KG1 (cell line): ENCODE measurements around the gene ALOX15B.
"Not testable (repeated sequence)": the region's sequence is repeated elsewhere in the genome, so short reads cannot be mapped to it uniquely, and the experiment has no call there.

Source experiments
- DNase-seq: peaks from one replicate; lab custom pipeline; 2025; lab: John Stamatoyannopoulos, UW

Gene ALOX15B

DNA sequence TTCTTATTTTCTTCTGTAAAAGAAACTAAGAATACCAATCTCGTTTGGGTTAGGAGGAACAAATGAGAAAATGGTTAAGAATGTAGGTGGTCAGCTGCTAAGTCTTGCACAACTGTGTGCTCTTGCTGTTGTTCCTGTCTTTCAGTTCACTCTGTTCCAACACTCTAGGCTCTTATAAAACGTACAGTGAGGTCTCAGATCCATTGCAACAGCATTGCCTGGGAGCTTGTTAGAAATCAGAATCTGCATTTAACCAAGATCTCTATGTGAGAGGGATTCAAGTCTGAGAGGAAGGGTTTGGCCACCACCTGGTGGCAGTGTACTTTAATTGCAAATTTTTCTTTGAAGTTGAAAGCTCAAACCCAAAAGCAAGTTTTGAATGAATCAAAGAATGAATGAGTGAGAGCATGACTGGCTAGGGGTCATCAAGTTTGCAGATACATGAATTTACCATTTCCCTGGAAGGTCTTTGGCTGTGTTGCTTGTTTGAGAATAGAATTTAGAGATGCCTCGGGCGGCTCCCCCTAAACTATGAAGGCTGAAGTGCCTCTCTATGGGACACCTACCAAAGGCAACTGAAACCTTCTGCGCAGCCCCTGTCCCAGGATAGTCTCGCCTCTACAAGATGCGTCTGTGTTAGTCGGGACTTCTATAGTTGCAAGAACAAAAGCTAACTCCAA is 2.5 kb downstream of the ALOX15B start:
- no peak for DNase-seq

DNA sequence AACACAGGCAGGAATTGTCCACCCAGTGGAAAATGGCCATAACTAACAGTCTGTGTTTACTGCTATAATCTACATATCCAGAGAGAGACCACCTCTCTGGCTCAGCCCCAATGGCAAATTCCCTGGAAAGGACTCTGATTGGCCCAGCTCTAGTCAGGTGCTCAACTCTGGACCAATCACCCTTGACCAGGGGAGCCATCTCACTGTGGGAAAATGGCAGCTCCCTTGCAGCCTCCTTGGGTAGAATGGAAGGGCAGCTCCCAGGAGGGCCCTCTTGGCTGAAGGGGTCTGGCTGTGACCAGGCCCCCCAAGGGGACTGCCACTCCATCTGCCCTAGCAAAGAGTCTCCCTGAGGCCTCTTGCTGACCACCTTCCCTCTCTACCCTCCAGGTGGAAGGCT is 3.1 kb downstream of the ALOX15B start:
- no peak for DNase-seq

DNA sequence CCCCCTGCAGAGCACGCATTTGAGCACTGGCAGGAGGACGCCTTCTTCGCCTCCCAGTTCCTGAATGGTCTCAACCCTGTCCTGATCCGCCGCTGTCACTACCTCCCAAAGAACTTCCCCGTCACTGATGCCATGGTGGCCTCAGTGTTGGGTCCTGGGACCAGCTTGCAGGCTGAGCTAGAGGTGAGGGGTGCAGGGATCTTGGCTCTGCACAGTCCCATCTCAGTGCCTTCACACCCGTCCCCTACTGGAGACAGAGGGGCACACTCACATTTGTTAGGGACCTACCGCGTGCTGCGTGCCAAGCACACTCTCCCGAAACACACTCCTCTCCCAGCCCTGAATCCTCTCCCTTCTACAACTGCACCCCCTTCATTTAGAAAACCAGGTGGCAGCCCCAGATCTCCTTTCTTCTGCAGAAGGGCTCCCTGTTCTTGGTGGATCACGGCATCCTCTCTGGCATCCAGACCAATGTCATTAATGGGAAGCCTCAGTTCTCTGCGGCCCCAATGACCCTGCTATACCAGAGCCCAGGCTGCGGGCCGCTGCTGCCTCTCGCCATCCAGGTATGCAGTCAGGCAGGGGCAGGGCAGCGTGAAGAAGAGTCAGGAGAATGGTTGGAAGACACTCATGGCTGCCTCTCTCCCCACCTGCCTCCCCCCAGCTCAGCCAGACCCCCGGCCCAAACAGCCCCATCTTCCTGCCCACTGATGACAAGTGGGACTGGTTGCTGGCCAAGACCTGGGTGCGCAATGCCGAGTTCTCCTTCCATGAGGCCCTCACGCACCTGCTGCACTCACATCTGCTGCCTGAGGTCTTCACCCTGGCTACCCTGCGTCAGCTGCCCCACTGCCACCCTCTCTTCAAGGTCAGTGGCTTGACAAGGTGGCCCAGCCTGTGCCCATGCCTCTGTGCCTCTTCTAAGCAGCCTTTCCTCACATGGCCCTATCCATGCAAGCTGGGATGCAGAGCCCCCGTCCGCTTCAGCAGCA is 6.3 kb downstream of the ALOX15B start:
- no peak for DNase-seq

DNA sequence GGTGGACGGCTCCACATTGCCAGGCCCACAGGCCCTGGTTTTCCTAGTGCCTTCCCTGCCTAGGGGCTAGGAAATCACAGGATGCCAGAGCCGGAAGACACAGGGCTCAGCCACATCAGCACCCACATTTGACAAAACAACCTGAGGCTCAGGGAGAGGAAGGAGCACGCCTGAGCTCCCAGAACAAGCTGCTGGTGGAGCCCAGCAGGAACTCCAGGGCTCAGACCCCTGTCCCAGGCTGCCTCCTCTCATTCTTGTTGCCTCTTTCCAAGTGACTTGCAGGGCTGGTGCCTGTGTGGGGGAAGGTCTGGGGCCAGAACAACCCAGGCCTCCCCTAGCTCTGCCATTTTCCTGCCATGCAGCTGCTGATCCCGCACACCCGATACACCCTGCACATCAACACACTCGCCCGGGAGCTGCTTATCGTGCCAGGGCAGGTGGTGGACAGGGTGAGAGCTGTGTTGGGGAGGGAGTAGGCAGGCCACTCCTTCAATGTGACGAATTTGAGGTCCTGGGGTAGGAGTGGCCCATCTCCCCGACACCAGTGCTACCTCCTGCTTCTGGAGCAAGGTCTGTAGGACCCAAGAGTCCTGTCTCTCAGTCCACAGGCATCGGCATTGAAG is 7.6 kb downstream of the ALOX15B start:
- no peak for DNase-seq

DNA sequence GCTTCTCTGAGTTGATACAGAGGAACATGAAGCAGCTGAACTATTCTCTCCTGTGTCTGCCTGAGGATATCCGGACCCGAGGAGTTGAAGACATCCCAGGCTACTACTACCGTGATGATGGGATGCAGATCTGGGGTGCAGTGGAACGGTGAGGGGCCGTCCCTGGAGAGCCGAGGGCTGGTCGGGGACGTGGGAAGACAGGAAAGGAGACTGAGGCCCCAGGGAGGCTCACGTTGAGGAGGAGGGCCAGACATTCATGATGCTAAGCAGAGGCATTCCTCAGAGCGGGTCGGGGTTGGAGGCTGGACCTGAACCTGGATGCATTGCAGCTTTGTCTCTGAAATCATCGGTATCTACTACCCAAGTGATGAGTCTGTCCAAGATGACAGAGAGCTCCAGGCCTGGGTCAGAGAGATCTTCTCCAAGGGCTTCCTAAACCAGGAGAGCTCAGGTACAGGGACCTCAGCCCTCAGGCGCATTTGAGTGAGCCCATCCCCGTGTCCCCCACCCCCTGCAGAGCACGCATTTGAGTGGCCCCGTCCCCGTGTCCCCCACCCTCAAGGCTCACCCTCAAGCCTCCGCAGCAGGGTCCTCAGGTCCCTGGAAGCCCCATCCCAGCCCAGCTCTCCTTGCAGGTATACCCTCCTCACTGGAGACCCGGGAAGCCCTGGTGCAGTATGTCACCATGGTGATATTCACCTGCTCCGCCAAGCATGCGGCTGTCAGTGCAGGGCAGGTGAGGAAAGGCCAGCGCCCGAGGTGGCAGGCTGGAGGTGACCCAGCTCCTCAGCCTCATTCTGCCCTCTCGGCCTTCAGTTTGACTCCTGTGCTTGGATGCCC is 8.3 kb downstream of the ALOX15B start:
- no peak for DNase-seq

DNA sequence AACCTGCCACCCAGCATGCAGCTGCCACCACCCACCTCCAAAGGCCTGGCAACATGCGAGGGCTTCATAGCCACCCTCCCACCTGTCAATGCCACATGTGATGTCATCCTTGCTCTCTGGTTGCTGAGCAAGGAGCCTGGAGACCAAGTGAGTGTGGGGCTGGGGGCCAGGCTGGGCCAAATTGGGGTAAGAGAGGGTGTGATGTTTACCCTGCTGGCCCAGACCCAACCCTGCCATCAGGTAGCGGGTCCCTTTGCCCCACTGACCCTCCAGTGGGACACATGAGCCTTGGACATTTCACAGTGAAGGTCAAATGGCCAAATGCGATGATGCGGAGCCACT is 8.9 kb downstream of the ALOX15B start:
- DNase-seq: no peak

DNA sequence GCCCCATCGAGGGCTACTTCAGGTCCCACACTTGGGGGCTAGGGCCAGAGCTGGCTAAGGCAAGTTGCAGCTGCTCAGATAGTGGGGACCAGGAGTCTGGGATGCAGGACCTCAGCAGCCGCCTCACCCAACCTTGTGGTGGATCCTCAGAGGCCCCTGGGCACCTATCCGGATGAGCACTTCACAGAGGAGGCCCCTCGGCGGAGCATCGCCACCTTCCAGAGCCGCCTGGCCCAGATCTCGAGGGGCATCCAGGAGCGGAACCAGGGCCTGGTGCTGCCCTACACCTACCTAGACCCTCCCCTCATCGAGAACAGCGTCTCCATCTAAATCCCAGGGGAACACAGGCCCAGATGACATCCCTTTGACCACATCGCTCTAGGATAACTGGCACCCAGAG is 9.4 kb downstream of the ALOX15B start:
- no peak for DNase-seq

DNA sequence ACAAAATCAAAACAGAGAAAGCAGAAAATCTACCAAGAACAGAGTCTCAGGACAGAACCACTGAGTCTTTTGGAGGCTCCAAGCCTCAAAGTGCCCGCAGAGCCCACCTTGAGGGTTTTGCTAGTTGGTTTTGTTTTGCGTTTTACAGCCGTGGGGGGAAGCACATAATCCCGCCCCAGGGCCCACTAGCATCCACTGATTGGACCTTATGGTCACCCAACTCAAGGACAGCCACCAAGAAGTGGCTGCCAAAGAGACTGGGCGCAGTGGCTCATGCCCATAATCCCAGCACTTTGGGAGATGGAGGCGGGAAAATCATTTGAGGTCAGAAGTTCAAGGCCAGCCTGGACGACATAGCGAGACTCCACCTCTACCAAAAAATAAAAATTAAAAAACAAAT is 9.9 kb downstream of the ALOX15B start:
- no peak for DNase-seq

DNA sequence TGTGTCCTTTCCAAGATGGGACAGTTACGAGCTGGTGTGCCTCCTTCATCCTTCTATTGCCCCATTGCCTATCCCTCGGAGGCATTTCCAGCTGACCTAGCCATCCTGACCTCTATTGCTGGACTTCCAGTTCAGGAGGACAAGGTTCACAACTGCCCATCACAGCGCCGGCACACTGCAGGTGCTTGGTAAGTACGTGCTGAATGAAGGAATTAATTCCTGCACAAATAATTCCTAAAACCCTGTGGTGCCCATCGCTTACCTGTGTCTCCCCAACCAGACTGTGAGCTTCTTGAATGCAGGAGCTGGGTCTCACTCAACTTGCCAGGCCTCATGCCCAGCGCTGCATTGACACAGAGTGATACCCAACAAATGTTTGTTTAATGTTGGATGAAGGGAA is 13.0 kb downstream of the ALOX15B start:
- DNase-seq: no peak

DNA sequence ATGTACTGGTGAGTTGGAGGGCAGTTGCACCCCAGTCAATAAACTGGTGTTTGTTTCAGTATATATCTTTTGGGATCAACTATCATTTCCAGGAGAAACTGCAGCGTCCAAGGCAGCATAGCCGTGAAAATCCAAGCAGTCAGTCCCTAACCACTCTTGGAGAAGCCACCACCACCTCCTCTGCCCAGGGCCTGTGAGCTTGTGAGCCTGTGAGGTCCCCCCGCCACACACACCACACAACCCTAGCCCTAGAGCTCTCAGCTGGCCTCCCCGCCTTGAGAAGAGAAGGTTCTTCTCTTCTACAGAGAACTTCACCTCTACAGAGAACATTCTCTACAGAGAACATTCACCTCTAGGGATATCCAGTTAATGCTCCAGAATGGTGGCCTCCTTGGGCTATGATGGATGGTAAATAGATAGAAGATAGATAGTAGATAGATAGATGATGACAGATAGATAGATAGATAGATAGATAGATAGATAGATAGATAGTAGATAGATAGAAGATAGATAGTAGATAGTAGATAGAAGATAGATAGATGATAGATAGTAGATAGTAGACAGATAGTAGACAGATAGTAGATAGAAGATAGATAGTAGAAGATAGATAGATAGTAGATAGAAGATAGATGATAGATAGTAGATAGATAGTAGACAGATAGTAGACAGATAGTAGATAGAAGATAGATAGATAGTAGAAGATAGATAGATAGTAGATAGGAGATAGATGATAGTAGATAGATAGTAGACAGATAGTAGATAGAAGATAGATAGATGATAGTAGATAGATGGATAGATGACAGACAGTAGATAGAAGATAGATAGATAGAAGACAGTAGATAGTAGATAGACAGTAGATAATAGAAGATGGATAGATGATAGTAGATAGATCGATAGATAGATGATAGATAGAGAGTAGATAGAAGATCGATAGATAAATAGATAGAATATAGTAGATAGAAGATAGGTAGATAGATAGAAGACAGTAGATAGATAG is 13.7 kb downstream of the ALOX15B start:
- no peak for DNase-seq

DNA sequence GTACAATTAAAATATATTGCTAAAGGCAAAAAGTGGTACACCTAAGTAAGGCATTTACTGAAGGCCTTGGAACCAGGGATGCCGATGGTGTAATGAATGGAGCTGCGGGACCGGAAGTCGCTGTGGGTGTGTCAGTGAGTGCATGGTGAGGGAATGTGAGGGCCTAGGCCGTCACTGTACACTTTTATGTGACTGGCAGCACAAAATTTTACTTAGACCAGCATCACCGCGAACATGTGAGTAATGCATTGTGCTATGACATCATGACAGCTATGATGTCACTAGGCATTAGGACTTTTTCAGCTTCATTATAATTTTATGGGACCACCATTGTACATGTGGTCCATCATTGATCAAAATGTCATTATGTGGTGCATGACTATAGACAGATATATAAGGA is 14.7 kb downstream of the ALOX15B start:
- no peak for DNase-seq

DNA sequence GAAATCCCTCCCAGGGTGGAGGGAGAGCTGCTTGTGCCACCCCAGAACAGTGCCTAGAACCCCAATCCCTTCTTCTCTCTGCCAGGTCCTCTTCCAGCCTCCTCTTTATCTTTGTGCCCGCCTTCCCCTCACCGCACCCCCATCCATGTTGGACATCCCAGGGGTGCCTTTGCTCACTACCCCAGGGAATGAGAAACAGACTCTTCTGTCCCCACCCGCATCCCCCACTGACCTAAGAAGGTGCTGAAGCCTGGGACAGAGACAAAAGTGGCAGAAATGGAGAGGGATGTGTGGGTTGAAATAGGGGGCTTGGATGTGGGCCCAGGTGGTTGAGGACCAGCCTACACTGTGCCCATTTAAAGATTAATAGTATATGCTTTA is 17.0 kb downstream of the ALOX15B start:
- DNase-seq: no peak

DNA sequence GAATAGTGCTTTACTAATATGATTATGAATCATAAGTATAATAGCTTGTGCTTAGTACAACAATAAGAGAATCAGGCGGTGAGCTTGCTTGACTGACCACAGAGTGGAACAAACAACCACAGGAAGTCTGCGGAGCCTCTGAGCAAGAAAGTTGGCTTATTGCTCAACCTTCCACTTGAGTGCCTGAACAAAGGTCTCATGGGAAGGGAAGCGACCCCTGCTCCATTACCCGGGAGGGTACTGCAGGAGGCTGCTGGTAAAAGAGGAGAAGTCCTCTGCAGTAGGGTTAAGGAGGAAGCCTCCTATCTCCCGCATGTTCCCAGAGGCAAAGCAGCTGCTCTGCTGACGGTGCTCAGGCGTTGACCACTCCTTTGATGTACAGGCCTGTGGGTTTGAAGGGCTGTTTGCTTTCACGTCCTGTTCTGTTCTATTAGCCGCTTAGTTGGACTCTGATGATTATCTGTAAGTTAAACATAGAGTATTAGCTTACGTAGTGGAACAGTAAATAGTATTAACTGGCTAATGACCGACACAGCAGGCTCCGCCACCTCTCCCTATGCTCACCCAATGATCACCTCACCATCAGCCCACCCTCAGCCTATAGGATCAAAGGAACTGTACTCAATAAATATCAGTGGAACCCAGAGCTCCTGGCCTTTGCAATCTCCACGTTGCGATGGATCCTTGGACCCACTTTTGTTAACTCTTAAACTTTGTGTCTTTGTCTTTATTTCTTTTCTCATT is 17.5 kb downstream of the ALOX15B start:
- peak; percentile 25 for DNase-seq

DNA sequence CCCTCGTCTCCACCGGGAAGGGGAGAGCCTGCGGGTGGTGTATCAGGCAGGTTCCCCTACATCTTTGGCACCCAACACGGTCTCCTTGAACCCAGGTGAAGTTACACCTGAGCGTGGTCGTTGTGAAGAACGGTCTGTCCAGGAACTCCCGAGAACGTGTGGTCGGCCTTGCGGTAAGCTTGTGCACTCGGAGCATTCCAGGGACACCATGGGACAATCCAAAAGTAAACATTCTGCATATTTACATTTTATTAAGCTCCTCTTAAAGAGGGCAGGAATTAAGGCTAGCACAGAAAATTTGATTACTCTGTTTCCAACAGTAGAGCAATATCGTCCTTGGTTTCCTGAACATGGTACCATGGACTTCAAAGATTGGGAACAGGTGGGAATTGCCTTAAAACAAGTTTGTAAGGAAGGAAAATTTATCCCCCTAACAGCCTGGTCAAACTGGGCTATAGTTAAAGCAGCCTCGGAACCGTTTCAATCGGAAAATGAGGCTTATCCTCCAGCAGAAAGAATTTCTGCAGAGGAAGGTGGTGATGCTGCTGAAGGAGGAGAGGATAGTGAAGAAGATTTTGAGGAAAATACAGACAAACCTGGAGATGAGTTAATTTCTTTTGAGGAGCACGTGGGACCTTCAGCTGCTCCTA is 18.2 kb downstream of the ALOX15B start:
- no peak for DNase-seq

DNA sequence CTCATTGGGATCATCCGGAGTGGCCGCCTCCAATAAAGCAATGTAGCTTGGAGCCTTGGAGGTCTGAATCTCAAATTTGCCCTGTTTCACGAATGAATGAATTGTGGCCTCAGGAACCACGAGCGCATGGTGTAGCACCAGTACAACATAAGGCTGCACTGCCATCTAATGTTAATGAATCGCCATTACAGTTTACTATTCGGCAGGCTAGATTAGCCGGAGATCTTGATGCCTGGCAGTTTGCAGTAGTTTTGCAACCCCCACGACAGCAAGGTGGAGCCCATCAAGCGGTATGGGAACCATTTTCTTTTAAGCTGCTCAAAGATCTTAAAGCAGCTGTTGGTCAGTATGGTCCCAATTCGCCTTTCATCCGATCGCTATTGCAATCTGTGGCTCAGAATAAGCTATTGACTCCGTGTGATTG is 18.8 kb downstream of the ALOX15B start:
- DNase-seq: peak; percentile 58

DNA sequence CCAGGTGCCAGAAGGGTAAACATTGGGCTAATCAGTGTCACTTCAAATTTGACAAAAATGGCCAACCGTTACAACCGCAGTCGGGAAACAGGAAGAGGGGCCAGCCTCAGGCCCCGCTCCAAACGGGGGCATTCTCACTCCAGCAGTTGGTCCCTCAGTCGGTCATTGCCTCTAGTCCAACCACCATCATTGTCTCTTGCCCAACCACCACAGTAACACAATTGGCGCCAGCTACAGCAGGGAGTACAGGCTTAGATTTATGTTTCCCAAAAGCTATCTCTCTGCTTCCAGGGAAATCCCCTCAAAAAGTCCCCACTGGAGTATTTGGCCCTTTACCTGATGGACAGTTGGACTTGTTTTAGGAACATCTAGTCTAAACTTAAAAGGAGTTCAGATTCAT is 20.3 kb downstream of the ALOX15B start:
- DNase-seq: no peak

DNA sequence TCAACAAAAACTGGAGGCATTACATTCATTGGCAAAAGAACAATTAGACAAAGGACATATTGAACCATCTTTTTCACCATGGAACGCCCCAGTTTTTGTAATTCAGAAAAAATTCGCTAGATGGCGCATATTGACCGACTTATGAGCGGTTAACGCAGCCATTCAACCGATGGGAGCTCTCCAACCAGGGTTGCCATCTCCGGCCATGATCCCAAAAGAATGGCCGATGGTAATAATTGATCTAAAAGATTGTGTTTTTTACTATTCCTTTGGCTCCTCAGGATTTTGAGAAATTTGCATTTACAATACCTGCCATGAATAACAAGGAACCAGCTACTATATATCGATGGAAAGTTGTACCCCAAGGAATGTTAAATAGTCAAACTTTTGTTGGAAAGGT is 21.4 kb downstream of the ALOX15B start:
- DNase-seq: peak; percentile 8

DNA sequence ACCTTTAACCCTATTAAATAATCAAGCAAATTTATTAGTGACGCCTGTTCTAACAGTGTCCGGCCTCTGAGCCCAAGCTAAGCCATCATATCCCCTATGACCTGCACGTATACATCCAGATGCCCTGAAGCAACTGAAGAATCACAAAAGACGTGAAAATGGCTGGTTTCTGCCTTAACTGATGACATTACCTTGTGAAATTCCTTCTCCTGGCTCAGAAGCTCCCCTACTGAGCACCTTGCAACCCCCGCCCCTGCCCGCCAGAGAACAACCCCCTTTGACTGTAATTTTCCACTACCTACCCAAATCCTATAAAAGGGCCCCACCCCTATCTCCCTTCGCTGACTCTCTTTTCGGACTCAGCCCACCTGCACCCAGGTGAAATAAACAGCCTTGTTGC is 23.0 kb downstream of the ALOX15B start:
- DNase-seq: not testable (repeated sequence)

DNA sequence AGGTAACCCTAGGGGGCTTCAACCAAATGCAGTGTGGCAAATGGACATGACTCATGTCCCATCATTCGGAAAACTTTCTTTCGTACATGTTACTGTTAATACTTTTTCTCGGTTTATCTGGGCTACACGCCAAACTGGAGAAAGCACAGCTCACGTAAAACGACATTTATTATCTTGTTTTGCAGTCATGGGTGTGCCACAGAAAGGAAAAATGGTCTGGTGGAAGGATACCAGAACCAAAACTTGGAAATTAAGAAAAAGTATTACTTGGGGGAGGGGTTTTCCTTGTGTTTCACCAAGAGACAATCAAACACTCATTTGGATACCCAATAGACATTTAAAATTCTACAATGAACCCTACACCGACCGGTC is 23.6 kb downstream of the ALOX15B start:
- no peak for DNase-seq
